Mucosa of descending colon (tissue), 3 donors: ENCODE results near the gene COL18A1. TPM values are rescaled to one million over a fixed set of nuclear protein-coding genes. Genes with fewer than 3 reads are reported as not detected.
A peak's percentile ranks its signal among the peaks of the same experiment; 100 is the strongest.

ENCODE experiments used
- ATAC-seq: fragments of 200-7000 bp; cut with Tn5 transposase; one replicate; pipeline ENCODE4 v1.9.1; 2020; ENCODE audit warnings: mild to moderate bottlenecking, moderate library complexity
- DNase-seq, 3 donors: peaks; one replicate each; pipeline ENCODE4 v3.0.0-alpha.2; 2020
- H3K36me3 ChIP-seq: fragments of 200-600 bp; one replicate; pipeline ENCODE4 v1.8.0; 2021; ENCODE audit warnings: low read depth, mild to moderate bottlenecking
- H3K4me1 ChIP-seq: fragments of 200-600 bp; one replicate; pipeline ENCODE4 v1.8.0; 2021; ENCODE audit warnings: low read depth, mild to moderate bottlenecking
- H3K4me3 ChIP-seq: fragments of 200-600 bp; one replicate; pipeline ENCODE4 v1.8.0; 2021; ENCODE audit warnings: mild to moderate bottlenecking
- H3K9me3 ChIP-seq: fragments of 200-600 bp; one replicate; pipeline ENCODE4 v1.8.0; 2021; ENCODE audit warnings: mild to moderate bottlenecking
- CTCF ChIP-seq: fragments of 200-600 bp; IDR thresholded peaks from one replicate; pipeline ENCODE4 v1.8.0; 2022; ENCODE audit warnings: antibody characterized with exemption, mild to moderate bottlenecking
- intact Hi-C, 2 donors: fragments of 100-400 bp; cut with DNase I in 1 of 2; cut with micrococcal nuclease in 1 of 2; formaldehyde crosslinking; loops; one replicate each; pipeline versions ENCODE4 v1.11.0 to v1.11.1; 2022; cut with DNase I, micrococcal nuclease
- total RNA-seq, 3 donors: library from RNA; stranded (reverse); fragmentation: NEBNext Ultra II Directional in 2 of 3; extraction: Animal tissue kit (Norgen Biotek cat#: 25700) in 2 of 3; gene quantifications; one replicate each; pipeline versions ENCODE4 v1.2.1 to v1.2.4, GENCODE V29; 2021 to 2023
- donor health status: DM: no; HTN: no; CAD: no; lungs with moderate emphysema.
- donor health status: DM: no; HTN: no; CAD: no.
- donor health status: DM: no; HTN: yes; CAD: no.

The COL18A1 gene
- total RNA-seq, 3 donors from 2014 or later = 4.6 to 46.9 (median 21.3) TPM

GRCh38 chr21:45415943-45416611, 11.1 kb downstream of the COL18A1 start:
- DNase-seq (peak in 2 of 3 donors; percentile 15 to 39), ATAC-seq (no peak)
- TF ChIP-seq CTCF = no peak
- intact Hi-C loops = no loop called here
- H3K4me1 ChIP-seq = no peaks in the 10 kb centered on the region
- H3K9me3 ChIP-seq = no peaks in the 10 kb centered on the region
- H3K4me3 ChIP-seq = no peak overlapping the region
- no peaks in the 10 kb centered on the region for H3K36me3 ChIP-seq

- Histone ChIP-seq H3K36me3 (no peaks in the 10 kb centered on the region), H3K4me3 (no peak overlapping the region), H3K9me3 (no peaks in the 10 kb centered on the region), H3K4me1 (no peaks in the 10 kb centered on the region)
- intact Hi-C loops = no loop called here
- ATAC-seq (no peak), DNase-seq (peak in 2 of 3 donors; percentile 1 to 10)
- TF ChIP-seq CTCF = no peak
Observed at GRCh38 chr21:45416620-45417019, 11.7 kb downstream of the COL18A1 start.

- Histone ChIP-seq H3K4me1 (no peaks in the 10 kb centered on the region), H3K36me3 (no peaks in the 10 kb centered on the region), H3K9me3 (no peaks in the 10 kb centered on the region), H3K4me3 (no peak overlapping the region)
- no peak for TF ChIP-seq CTCF
- DNase-seq = peak in 2 of 3 donors; percentile 16 to 33
- intact Hi-C loops = no loop called here
- ATAC-seq = no peak
Observed at GRCh38 chr21:45417256-45417950, 12.4 kb downstream of the COL18A1 start.

- TF ChIP-seq CTCF = no peak
Observed at GRCh38 chr21:45417951-45418300, 13.0 kb downstream of the COL18A1 start.

GRCh38 chr21:45418301-45419071, 13.5 kb downstream of the COL18A1 start:
- TF ChIP-seq CTCF = no peak
- H3K4me3 ChIP-seq = no peak overlapping the region
- no peaks in the 10 kb centered on the region for H3K4me1 ChIP-seq
- no peak for ATAC-seq
- no peaks in the 10 kb centered on the region for H3K9me3 ChIP-seq
- no peaks in the 10 kb centered on the region for H3K36me3 ChIP-seq
- DNase-seq = peak in 1 of 3 donors; percentile 16
- intact Hi-C loops = no loop called here

More at GRCh38 chr21:45417951-45418300, 13.0 kb downstream of the COL18A1 start:
- intact Hi-C loops = no loop called here
- no peaks in the 10 kb centered on the region for H3K36me3 ChIP-seq
- peak in 1 of 3 donors; percentile 41 for DNase-seq
- H3K4me3 ChIP-seq = no peak overlapping the region
- H3K9me3 ChIP-seq = no peaks in the 10 kb centered on the region
- no peaks in the 10 kb centered on the region for H3K4me1 ChIP-seq
- no peak for ATAC-seq
